ENCODE measurements around the gene HCFC1. TPM values are rescaled to one million over a fixed set of nuclear protein-coding genes. Genes with fewer than 3 reads are reported as not detected.

HCFC1 gene
- polyA plus RNA-seq, 4 donors, result 41.5 to 44.3 (median 41.9) TPM

DNA sequence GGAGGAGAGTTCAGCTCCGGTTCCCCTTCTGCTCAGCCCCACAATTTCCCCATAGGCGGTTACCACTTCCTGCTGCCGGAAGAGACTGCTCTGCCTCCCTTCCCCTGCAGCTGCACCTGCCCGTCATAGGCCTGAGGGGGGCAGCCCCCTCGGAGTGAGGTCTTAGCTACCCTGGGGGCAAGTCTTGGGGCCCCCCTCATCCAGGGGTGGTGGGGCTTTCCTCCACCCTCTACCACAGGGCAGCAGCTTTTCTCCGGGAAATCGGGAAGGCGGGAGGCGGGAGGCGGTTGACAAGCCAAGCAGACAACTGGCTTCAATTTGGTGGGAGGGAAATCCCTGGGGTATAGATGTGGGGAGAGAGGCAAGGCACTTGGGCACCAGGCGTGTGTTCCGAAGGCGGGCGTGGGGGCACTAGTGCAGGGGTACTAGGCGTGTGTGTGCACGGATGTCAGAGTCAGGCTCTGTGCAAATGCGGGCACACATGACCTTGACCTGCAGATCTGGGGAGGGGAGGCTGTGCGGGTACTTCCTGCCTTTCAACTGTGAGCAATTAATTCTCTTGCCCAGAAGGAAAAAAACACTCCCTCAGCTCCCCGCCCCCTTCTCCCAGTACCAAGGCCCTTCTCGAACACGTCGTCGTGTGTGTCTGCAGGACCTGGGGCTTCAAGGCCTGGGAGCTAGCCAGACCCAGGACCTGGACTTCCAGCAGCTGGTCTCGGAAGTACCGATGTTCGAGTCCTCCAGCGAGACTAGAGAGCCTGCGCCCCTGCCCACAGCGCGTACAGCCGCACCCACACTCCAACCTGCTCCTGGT lies 44.6 kb downstream of the HCFC1 start:
- no peak for DNase-seq (ENCODE audit: low read depth in 4 of 4, low spot score in 3 of 4)

DNA sequence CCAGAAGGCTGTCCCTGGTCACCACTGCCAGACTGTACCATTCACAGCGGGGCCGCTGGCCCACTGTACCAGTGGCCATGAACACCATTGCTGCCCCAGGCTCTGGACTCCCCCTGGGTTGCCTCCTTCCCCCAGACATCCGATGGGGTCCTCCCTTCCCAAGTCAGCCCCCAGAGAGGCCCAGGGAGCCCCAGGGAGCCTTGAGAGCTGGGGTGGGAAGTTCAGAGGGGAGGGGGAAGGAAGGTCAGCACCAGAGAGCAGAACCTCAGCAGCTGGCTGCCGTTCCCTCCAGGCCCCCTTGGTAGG lies 45.1 kb downstream of the HCFC1 start:
- DNase-seq (ENCODE audit: low read depth in 4 of 4, low spot score in 3 of 4), result no peak

GRCh38 chrX:153925739-153926551 lies 45.7 kb downstream of the HCFC1 start, which contains the start of gene ARHGAP4:
ARHGAP4 (minus strand) TSS chrX:153926264; CDS start chrX:153926202, 62 bp downstream.
- DNase-seq (ENCODE audit: low read depth in 4 of 4, low spot score in 3 of 4), result no peak

- DNase-seq (ENCODE audit: low read depth in 4 of 4, low spot score in 3 of 4), result no peak
Measured at GRCh38 chrX:153925387-153925738, 46.3 kb downstream of the HCFC1 start.

DNA sequence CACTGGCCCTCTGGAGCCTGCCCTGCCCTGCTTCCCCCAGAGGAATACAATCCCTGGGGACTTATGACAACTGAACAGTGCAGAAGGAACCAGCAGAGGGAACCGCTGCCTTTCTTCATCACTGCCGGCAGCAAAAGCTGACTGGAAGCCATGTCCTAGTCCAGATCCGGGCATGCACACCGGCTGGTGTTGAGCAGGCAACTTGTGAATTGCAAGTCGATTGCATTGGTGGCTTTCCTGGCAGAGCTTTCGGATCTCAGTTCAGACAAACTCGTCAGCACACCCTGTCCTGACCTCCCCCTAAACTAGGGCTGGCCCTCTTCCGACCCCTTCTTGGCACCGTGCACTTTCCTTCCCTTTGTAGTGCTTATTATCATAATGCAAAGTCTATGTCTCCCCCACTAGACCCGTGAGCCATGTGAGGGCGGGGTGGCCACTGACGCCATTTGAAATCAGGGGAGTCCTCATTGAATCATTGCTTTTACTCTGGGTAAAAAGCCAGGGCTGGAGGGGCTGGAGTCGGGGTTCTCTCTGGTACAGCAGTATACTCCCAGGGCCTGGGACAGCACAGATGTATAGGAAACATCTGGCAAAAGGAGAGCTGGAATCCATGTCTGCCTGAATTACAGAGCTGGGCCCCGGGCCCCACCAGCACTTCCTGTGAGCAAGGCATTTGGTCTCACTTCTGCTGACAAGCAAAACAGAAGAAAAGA lies 47.3 kb downstream of the HCFC1 start:
- DNase-seq (ENCODE audit: low read depth in 4 of 4, low spot score in 3 of 4), result no peak

- no peak for DNase-seq (ENCODE audit: low read depth in 4 of 4, low spot score in 3 of 4)
Measured at GRCh38 chrX:153922932-153923857, 48.4 kb downstream of the HCFC1 start.

DNA sequence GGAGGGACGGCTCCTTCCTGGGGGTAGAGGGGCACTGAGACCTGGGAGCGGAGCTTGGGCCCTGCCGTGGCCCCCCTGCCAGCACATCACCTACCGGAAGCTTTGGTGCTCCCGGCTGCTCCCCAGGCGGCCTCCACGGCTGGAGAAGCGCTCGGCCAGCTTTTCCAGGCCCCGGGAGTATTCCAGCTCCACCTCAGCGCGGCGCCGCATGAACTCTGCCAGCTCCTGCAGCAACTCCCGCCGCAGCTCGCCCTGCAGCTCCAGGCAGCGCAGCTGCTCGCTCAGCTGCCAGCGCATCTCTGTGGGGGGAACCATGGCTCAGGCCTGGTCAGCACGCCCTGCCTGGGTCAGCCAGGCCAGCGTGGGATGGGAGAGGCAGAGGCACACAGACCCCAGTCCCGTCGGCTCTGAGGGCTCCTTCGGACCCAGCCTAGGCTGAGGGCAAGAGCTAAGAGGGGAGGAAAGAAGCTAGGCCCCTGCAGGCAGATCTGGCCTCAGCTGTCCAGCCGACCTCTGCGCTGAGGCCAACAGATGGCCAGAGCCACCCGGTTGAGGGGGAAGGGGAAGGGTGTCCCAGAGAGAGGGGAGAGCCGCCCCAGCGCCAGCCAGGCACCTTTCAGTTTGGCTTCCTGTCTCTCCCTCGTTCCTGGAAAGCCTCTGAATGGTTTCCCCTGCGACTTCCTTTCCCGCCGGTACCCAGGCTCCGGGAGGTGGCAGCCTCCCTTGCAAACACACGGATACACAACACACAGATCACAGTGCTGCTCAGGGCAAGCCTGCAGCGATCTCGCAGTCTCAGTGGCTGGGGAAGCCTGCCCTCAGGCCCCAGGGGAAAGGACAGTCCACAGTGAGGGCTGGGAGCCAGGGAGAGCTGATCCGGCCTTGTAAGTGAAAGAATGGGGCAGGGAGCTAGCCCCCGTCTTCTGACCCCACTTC lies 49.8 kb downstream of the HCFC1 start:
- no peak for DNase-seq (ENCODE audit: low read depth in 4 of 4, low spot score in 3 of 4)

DNA sequence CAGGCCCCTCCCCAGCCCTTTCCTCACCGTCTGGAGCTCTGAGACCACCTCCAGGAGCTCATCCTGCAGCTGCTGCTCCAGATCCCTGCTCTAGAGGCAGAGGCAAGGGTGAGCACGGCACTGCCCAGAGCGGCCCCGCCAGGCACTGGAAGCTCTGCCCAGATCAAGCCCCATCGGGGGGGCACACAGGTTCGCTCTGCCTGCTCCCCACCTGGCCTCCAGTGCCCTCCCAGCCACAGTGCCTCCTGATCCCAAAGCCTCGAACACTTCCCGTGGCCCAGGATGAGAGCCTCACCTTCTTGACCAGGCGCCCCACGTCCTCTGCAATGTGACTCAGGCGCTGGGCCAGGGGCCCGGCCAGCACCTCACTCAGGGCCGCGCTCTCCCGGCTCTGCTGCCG lies 50.5 kb downstream of the HCFC1 start:
- DNase-seq (ENCODE audit: low read depth in 4 of 4, low spot score in 3 of 4), result no peak

- no peak for DNase-seq (ENCODE audit: low read depth in 4 of 4, low spot score in 3 of 4)
Measured at GRCh38 chrX:153920546-153920945, 51.1 kb downstream of the HCFC1 start.

DNA sequence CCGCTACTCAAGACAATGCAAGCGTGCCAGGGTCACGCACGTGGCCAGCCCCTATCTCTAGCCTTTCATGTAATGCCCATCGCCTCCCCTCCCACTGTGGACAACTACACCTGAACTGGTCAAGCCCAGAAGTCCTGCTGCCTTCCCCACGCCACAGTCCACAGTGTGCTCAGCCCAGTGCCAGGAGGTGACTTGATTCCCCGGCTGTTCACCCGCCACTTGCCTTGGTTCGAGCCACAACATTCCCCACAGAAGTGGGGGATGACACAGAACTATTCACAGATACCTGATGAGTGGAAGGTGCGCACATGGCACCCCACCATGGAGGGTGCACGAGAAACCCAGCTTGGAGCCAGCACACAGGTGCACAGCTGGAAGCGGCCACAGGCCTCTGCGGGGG lies 52.3 kb downstream of the HCFC1 start:
- DNase-seq (ENCODE audit: low read depth in 4 of 4, low spot score in 3 of 4), result no peak

- no peak for DNase-seq (ENCODE audit: low read depth in 4 of 4, low spot score in 3 of 4)
Measured at GRCh38 chrX:153917869-153918268, 53.7 kb downstream of the HCFC1 start.

GRCh38 chrX:153913701-153914100 lies 57.9 kb downstream of the HCFC1 start:
- DNase-seq (ENCODE audit: low read depth in 4 of 4, low spot score in 3 of 4), result no peak

DNA sequence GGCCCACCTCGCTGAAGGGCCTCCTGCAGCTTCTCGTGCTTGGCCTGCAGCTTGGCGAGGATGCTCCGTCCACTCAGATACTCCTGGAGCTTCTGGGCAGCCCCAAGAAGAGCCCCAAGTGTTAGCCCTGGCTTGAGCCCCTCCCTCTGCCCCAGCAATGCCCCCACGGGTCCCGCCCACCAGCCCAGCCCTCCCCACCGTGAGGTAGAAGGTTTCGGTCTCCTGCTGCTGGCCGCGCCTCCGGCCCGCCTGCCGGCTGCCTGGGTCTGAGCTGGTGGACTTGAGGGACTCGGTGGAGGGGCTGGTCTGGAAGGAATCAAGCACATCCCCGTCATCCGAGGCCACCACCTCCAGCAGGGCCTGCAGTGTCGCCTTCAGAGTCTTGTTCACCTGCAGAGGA lies 58.4 kb downstream of the HCFC1 start:
- DNase-seq (ENCODE audit: low read depth in 4 of 4, low spot score in 3 of 4), result no peak

DNA sequence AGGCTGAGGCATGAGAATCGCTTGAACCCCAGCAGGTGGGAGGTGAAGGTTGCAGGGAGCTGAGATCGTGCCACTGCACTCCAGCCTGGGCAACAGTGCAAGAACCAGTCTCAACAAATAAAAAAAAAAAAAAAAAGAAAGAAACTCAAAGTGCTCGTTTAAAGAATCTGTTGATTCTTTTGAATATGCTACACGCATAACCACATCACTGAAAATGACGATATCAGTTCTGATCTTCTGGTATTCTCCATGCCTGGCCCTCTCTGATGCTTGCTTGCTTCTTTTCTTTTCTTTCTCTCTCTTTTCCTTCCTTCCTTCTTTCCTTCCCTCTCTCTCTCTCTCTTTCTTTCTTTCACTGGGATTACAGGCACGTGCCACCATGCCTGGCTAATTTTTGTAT lies 59.8 kb downstream of the HCFC1 start:
- DNase-seq (ENCODE audit: low read depth in 4 of 4, low spot score in 3 of 4), result no peak

DNA sequence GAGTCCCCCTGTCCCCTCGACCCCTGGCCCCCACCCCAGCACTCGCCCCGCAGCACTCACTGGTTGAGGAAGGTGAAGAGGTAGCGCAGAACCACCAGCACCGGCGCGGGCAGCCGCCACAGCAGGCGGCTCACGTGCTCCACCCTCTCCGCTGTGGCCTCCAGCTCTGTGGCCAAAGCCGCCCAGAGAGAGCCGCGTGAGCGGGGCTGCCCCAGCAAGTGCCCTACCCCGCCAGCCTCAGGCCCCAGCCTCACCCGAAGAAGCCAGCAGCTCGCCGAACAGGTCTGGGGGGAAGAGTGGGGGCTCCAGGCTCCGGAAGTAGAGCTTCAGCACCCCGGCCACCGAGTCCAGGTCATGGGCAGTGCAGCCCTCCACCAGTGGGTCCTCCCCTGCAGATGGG lies 61.2 kb downstream of the HCFC1 start:
- DNase-seq (ENCODE audit: low read depth in 4 of 4, low spot score in 3 of 4), result no peak

DNA sequence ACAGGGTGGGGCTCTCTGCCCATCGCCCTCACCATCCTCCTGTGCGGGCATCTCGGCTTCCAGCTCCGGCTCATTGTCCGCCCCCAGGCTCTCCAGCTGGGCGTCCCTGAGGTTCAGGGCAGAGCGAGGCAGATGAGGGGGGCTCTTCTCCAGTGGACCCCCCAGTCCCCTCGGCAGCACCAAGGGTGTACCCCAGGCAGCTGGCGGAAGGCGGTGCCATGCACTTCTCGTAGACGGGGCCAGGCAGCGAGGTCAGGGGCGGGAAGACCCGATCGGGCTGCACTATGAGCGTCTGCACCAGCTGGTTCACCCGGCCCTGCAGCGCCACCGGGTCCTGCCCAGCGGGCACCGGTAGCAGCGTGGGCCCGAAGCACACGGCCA lies 61.6 kb downstream of the HCFC1 start:
- DNase-seq (ENCODE audit: low read depth in 4 of 4, low spot score in 3 of 4), result no peak

- no peak for DNase-seq (ENCODE audit: low read depth in 4 of 4, low spot score in 3 of 4)
Measured at GRCh38 chrX:153909024-153909979, 62.3 kb downstream of the HCFC1 start.

DNA sequence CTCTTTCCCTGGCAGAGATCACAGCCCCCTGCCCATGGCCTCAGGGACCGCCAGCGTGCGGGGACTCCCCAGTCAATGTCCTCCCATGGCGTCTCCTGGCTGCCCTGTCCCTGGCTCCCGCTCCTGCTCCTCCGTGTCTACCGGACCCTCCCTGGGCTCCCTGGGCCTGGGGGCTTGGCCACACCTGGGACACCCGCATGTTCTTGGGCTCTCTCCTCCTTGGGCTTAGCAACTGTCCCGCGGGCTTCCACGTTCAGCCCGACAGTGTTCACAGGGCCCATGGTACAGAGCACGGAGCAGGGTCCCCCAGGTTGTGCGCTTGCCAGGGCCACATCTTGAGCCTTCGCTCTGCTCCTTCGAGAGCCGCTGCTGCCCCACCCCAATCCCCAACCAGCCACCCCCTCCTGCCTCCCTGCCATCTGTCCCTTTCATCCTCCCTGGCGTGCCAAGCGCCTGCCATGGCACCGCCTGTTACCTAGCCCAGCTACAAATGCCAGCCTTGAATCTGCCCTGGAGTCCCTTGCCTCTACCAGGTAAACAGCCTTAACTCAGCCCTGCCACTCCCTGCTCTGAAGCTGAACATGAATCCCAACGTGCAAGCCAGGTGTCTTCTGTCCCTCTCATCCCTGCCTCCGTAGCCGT lies 63.3 kb downstream of the HCFC1 start:
- DNase-seq (ENCODE audit: low read depth in 4 of 4, low spot score in 3 of 4), result no peak
